ENCODE measurements around the gene TRABD2B.

The TRABD2B gene

DNA sequence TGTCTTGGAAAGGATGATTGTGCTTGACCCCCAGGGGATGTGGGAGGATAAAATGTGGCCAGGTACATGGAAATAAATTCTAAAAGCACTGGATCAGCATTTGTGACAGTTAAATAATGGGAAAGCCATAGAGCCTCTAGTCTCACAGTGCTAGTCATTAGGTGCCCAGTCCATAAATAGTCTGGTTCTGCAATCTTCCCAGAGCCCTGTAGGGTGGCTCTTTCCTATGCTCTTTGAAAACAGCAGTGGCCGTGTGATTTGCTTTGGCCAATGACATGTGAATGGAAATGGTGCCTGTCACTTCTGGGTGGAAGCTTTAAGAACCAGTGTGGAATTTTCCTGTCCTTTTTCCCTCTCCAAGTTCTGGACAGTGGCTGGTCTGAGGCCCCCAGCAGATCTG is 113.2 kb downstream of the TRABD2B start:
- Histone ChIP-seq H4K20me1 (ENCODE audit: low read depth, low read length) (no peaks in the 10 kb centered on the region), H3K27ac (ENCODE audit: low read depth, low read length) (no peak overlapping the region), H3F3A (ENCODE audit: insufficient read depth) (no peaks in the 10 kb centered on the region), H3K9me3 (ENCODE audit: insufficient read depth, low read length) (no peaks in the 10 kb centered on the region), H3K4me2 (ENCODE audit: low read depth, low read length, poor library complexity, severe bottlenecking) (no peak overlapping the region), H2AFZ (ENCODE audit: low read depth, low read length, severe bottlenecking) (no peak overlapping the region), H3K9ac (ENCODE audit: low read length) (no peak overlapping the region), H3K27me3 (ENCODE audit: low read length) (no peaks in the 10 kb centered on the region), H3K9me2 (replicated peaks; ENCODE audit: insufficient read depth, low read length) (no peaks in the 10 kb centered on the region), H3K79me2 (ENCODE audit: insufficient read depth, low read length) (no peaks in the 10 kb centered on the region), H3K4me3 (ENCODE audit: insufficient read depth, low read length, poor library complexity, severe bottlenecking) (no peak overlapping the region), H3K36me3 (ENCODE audit: low read length) (no peaks in the 10 kb centered on the region)
- TF ChIP-seq EZH2phosphoT487 (conservative IDR thresholded peaks at IDR 0.05; ENCODE audit: low read length): no peak
- TF ChIP-seq, protein P1, sequence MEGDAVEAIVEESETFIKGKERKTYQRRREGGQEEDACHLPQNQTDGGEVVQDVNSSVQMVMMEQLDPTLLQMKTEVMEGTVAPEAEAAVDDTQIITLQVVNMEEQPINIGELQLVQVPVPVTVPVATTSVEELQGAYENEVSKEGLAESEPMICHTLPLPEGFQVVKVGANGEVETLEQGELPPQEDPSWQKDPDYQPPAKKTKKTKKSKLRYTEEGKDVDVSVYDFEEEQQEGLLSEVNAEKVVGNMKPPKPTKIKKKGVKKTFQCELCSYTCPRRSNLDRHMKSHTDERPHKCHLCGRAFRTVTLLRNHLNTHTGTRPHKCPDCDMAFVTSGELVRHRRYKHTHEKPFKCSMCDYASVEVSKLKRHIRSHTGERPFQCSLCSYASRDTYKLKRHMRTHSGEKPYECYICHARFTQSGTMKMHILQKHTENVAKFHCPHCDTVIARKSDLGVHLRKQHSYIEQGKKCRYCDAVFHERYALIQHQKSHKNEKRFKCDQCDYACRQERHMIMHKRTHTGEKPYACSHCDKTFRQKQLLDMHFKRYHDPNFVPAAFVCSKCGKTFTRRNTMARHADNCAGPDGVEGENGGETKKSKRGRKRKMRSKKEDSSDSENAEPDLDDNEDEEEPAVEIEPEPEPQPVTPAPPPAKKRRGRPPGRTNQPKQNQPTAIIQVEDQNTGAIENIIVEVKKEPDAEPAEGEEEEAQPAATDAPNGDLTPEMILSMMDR (IDR thresholded peaks at IDR 0.05; ENCODE audit: insufficient read depth, low read length, poor library complexity, severe bottlenecking): no peak

DNA sequence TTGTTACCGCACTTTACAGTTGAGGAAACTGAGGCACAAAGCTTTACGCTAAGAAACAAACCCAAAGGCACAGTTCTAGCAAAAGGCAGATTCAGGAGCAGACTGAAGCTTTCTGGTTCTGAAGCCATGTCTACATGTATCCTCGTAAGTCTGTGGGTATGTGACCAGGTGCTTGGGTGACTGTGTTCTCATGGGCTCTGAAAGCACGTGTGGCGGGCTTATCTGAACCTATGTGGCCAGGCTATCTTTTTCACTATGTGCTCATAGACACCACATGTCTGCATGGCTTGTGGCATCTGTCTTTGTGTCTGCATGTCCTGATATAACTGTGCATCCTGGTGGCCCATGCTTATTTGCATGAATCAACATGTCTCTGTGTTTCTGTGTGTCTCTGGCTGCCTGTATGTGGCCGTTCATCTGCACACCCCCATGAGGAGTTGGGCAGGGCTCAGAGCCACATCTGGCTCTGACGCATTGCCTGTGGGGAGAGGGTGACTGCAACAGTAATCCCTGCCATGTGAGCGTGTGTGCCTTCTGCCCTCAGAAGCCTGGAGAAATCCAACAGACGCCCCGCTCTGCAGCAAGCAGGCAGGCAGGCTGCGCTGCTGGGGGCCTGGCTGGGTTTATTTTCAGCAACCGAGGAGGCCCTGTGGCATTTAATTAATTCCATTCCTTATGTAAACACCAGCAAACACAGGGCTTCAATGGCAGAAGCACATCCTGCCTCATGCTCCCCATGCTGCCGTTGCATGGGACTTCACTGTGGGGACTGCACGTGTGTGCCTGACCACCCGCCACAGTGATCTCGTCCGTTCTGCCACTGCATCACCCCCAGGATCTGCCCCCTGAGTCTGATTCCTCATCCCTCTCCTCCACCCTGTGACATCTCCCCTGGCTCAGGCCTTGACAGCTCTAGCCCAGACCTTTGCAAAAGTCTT is 115.4 kb downstream of the TRABD2B start:
- Histone ChIP-seq H3K9me2 (replicated peaks; ENCODE audit: insufficient read depth, low read length) (no peaks in the 10 kb centered on the region), H3K27ac (ENCODE audit: low read depth, low read length) (no peak overlapping the region), H3K27me3 (ENCODE audit: low read length) (no peaks in the 10 kb centered on the region), H3K4me3 (ENCODE audit: insufficient read depth, low read length, poor library complexity, severe bottlenecking) (no peak overlapping the region), H4K20me1 (ENCODE audit: low read depth, low read length) (no peaks in the 10 kb centered on the region), H3K4me2 (ENCODE audit: low read depth, low read length, poor library complexity, severe bottlenecking) (no peak overlapping the region), H3K79me2 (ENCODE audit: insufficient read depth, low read length) (no peaks in the 10 kb centered on the region), H3K9me3 (ENCODE audit: insufficient read depth, low read length) (no peaks in the 10 kb centered on the region), H3F3A (ENCODE audit: insufficient read depth) (no peaks in the 10 kb centered on the region), H2AFZ (ENCODE audit: low read depth, low read length, severe bottlenecking) (no peak overlapping the region), H3K9ac (ENCODE audit: low read length) (no peak overlapping the region), H3K36me3 (ENCODE audit: low read length) (no peaks in the 10 kb centered on the region)
- TF ChIP-seq, protein P1 (IDR thresholded peaks at IDR 0.05; ENCODE audit: insufficient read depth, low read length, poor library complexity, severe bottlenecking): no peak
- TF ChIP-seq EZH2phosphoT487 (conservative IDR thresholded peaks at IDR 0.05; ENCODE audit: low read length): no peak

DNA sequence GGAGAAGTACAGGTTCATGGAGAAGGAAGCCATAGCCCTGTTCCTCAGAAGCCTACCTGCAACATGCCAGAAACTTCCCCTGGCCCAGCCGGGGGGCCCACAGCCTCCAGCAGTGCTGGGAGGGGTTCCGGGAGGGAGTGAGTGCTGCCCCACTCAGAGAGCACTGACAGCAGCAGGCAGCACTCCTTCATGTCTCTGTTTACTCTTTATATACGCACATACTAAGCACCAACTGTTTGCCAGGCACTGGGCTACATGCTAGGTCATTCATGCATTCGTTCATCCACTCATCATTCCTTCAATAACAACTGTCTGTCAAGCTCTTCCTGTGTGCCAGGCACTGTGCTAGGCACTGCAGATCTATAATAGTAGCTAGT is 120.6 kb downstream of the TRABD2B start:
- no peak overlapping the region for H3K4me2 ChIP-seq (ENCODE audit: low read depth, low read length, poor library complexity, severe bottlenecking)
- H3K27me3 ChIP-seq (ENCODE audit: low read length): no peaks in the 10 kb centered on the region
- TF ChIP-seq, protein P1 (IDR thresholded peaks at IDR 0.05; ENCODE audit: insufficient read depth, low read length, poor library complexity, severe bottlenecking): no peak
- TF ChIP-seq EZH2phosphoT487 (conservative IDR thresholded peaks at IDR 0.05; ENCODE audit: low read length): no peak
- no peaks in the 10 kb centered on the region for H3K9me2 ChIP-seq (replicated peaks; ENCODE audit: insufficient read depth, low read length)
- H2AFZ ChIP-seq (ENCODE audit: low read depth, low read length, severe bottlenecking): no peak overlapping the region
- no peaks in the 10 kb centered on the region for H3K9me3 ChIP-seq (ENCODE audit: insufficient read depth, low read length)
- no peak overlapping the region for H3K4me3 ChIP-seq (ENCODE audit: insufficient read depth, low read length, poor library complexity, severe bottlenecking)
- H3K36me3 ChIP-seq (ENCODE audit: low read length): no peaks in the 10 kb centered on the region
- H4K20me1 ChIP-seq (ENCODE audit: low read depth, low read length): no peaks in the 10 kb centered on the region
- no peaks in the 10 kb centered on the region for H3K79me2 ChIP-seq (ENCODE audit: insufficient read depth, low read length)
- H3K9ac ChIP-seq (ENCODE audit: low read length): no peak overlapping the region
- no peaks in the 10 kb centered on the region for H3F3A ChIP-seq (ENCODE audit: insufficient read depth)
- no peak overlapping the region for H3K27ac ChIP-seq (ENCODE audit: low read depth, low read length)
